Aorta (tissue), 5 donors: ENCODE results near the gene TMC3. TPM values are rescaled to one million over a fixed set of nuclear protein-coding genes. Genes with fewer than 3 reads are reported as not detected.

Experiments used
- ATAC-seq: fragments of 200-7000 bp; cut with Tn5 transposase; one replicate; pipeline ENCODE4 v1.9.1; 2022; ENCODE audit warnings: moderate library complexity; ENCODE audit not compliant: low FRiP score
- DNase-seq, 2 donors: peaks; one replicate each; pipeline ENCODE4 v3.0.0-alpha.2; 2020
- H3K27ac ChIP-seq, 2 donors: one replicate each; pipeline ENCODE4 v1.5.1; 2013; ENCODE audit warnings: low read length in 2 of 2, mild to moderate bottlenecking in 2 of 2, moderate library complexity in 2 of 2, control low read depth in 1 of 2, inconsistent platforms in 1 of 2, low read depth in 1 of 2
- H3K27me3 ChIP-seq, 2 donors: one replicate each; pipeline ENCODE4 v1.6.1; 2013; ENCODE audit warnings: control low read depth in 1 of 2, low read length in 1 of 2, mild to moderate bottlenecking in 1 of 2, moderate library complexity in 1 of 2; ENCODE audit not compliant: insufficient read depth in 2 of 2, control insufficient read depth in 1 of 2
- H3K36me3 ChIP-seq, 2 donors: one replicate each; pipeline ENCODE4 v1.6.1; 2013; ENCODE audit warnings: control low read depth in 1 of 2, low read length in 1 of 2, mild to moderate bottlenecking in 1 of 2; ENCODE audit not compliant: insufficient read depth in 2 of 2, control insufficient read depth in 1 of 2
- H3K4me1 ChIP-seq, 2 donors: one replicate each; pipeline ENCODE4 v1.6.1; 2013; ENCODE audit warnings: low read length in 2 of 2, control low read depth in 1 of 2, mild to moderate bottlenecking in 1 of 2, moderate library complexity in 1 of 2; ENCODE audit not compliant: insufficient read depth in 2 of 2, control insufficient read depth in 1 of 2
- H3K4me3 ChIP-seq, 2 donors: one replicate each; pipeline ENCODE4 v1.5.1; 2013; ENCODE audit warnings: low read length in 2 of 2, control low read depth in 1 of 2, mild to moderate bottlenecking in 1 of 2
- H3K9me3 ChIP-seq: one replicate; pipeline ENCODE4 v1.6.1; 2013; ENCODE audit warnings: mild to moderate bottlenecking, low read length; ENCODE audit not compliant: control insufficient read depth
- WGBS, 2 donors: extraction: QIAGEN DNeasy Blood & Tissue Kit; methylation state at CpG; one replicate each; pipeline ENCODE4 v1.1.7; 2013; 5-methylcytosine and 5-hydroxymethylcytosine counted together
- intact Hi-C, 2 donors: fragments of 100-400 bp; cut with DNase I; formaldehyde crosslinking; loops; one replicate each; pipeline versions ENCODE4 v1.14.2 to v1.15.0; 2022
- polyA plus RNA-seq, 2 donors: library from polyadenylated mRNA; stranded (reverse); fragments of 200-250 nt; gene quantifications; one replicate each; pipeline ENCODE4 v1.2.3, GENCODE V29; 2013
- total RNA-seq, 2 donors: library from RNA; stranded (reverse); fragmentation: NEBNext Ultra II Directional; extraction: Animal tissue kit (Norgen Biotek cat#: 25700); gene quantifications; one replicate each; pipeline ENCODE4 v1.2.1, GENCODE V29; 2021
- donor health status: healthy with polysubstance abuse.
- donor health status: Bipolar disorder and iron deficiency.
- donor health status: DM: no; HTN: no; CAD: no.
- donor health status: DM: no; HTN: no; CAD: no.
- donor health status: DM: yes; HTN: yes; CAD: no.

The TMC3 gene
- total and polyA plus RNA-seq, 4 donors: 0.81 TPM; not detected in 3

DNA sequence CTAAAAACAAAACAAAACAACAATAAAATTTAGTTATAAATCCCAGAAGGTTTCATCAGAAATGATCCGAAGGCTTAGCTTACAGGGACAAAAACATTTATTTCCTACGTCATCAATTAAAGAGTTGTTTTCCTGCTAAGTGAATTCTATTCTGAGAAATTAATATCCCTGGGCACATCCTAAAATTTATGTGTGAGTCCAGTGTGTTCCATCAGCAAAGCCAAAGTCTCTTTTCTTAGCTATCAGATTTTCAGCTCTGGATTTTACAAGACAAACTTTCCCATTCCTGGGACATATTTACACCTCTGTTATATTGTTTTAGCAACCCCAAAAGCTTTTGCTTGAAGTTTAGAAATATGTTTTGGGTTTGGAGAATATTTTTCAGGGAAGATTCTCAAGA is 4.4 kb upstream of the TMC3 start:
- intact Hi-C loops: no loop called here
- Histone ChIP-seq H3K4me3 (no peak overlapping the region), H3K27ac (no peak overlapping the region), H3K9me3 (no peaks in the 10 kb centered on the region), H3K36me3 (no peaks in the 10 kb centered on the region), H3K4me1 (no peaks in the 10 kb centered on the region), H3K27me3 (no peaks in the 10 kb centered on the region)
- no peak for DNase-seq
- WGBS, 2 donors: 87 to 94% methylated on average over 2 of the region's 2 CpGs
- peak; percentile 49 for ATAC-seq

DNA sequence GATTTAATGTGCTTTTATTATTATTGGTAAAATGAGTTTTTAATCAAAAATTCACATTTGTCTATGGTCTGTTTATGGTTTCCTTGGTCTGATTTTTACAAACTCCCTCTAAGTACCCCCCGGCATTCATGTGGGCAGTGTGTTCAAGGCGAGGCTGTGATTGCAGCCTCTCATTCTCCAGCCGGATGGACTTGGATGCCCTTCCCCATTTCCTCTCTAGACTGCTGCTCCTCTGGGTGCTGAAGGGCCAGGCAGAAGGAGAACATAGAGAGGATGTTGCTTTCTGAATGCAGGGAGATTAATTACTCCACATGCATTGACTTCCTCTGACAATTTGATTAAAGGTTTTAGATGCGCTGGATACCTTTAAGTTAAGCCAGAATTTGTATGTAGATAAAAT is 3.9 kb upstream of the TMC3 start:
- H3K27me3 ChIP-seq: no peaks in the 10 kb centered on the region
- H3K9me3 ChIP-seq: no peaks in the 10 kb centered on the region
- no peak overlapping the region for H3K4me3 ChIP-seq
- intact Hi-C loops: no loop called here
- DNase-seq (no peak), ATAC-seq (no peak)
- WGBS, 2 donors: 87 to 88% methylated on average over 4 of the region's 4 CpGs
- H3K36me3 ChIP-seq: no peaks in the 10 kb centered on the region
- H3K27ac ChIP-seq: no peak overlapping the region
- H3K4me1 ChIP-seq: no peaks in the 10 kb centered on the region

DNA sequence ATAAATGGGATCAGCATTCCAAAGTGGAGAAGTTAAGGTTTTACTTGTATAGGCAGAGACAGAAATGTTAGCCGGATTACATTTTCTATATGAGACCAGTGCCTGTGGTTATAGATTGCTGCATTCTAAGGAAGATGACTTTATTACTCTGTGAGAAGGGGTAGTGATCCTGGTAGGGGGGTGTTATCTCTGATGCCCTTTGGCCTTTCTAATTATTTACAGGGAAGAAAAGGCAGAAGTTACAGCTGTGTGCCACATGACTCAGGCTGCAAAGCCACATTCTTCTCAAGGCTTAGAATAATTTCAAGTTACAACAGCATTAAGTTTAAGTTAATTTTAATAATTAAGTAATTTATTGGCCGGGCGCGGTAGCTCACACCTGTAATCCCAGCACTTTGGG is 2.2 kb upstream of the TMC3 start:
- Histone ChIP-seq H3K4me3 (no peak overlapping the region), H3K27me3 (no peaks in the 10 kb centered on the region), H3K27ac (no peak overlapping the region), H3K4me1 (no peaks in the 10 kb centered on the region), H3K9me3 (no peaks in the 10 kb centered on the region), H3K36me3 (no peaks in the 10 kb centered on the region)
- DNase-seq (no peak), ATAC-seq (no peak)
- WGBS, 2 donors: 92 to 100% methylated on average over 4 of the region's 4 CpGs
- intact Hi-C loops: no loop called here

DNA sequence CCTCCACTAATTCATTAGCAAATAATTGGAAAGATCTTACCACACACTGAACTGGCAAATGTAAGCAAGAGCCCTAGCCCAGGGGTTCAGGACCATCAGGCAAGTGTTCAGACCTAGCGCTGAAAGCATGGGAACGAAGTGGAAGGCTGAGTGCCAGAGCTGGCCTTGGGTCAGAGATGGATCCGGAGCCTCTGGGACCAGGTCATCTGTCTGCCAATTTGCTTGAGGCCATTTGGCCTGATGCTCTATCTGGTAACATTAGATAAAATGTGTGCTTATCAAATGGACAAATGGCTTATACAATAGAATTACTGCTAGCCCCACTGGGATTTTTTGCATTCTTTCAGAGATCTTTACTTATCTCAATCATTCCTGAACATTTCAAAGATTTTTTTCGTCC is 1.4 kb upstream of the TMC3 start:
- ATAC-seq (no peak), DNase-seq (no peak)
- H3K27ac ChIP-seq: no peak overlapping the region
- no peaks in the 10 kb centered on the region for H3K4me1 ChIP-seq
- H3K36me3 ChIP-seq: no peaks in the 10 kb centered on the region
- H3K27me3 ChIP-seq: no peaks in the 10 kb centered on the region
- H3K9me3 ChIP-seq: no peaks in the 10 kb centered on the region
- no peak overlapping the region for H3K4me3 ChIP-seq
- intact Hi-C loops: no loop called here
- WGBS, 2 donors: 74 to 75% methylated on average over 4 of the region's 4 CpGs

DNA sequence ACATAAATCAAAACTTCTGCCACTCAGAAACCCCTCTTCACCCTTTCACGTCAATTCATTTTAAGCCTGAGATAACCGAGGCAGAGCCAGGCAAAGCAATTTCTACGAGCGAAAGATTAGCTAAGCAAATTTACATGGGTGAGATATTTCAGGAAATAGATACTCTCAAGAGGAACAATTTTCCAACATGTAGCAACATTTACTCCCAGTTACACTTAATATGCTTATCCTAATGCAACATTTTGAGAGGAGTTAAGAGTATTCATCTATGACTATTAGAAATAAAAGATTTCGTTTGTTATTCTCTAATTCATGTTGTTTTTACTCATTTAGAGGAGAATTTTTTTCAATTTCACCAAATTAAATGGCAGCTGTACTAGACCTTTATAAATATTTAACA is 837 bp downstream of the TMC3 start:
- no peaks in the 10 kb centered on the region for H3K4me1 ChIP-seq
- ATAC-seq (no peak), DNase-seq (no peak)
- no peak overlapping the region for H3K27ac ChIP-seq
- peaks cover 2% of the 10 kb centered on the region for H3K9me3 ChIP-seq
- H3K4me3 ChIP-seq: no peak overlapping the region
- H3K36me3 ChIP-seq: no peaks in the 10 kb centered on the region
- H3K27me3 ChIP-seq: no peaks in the 10 kb centered on the region
- intact Hi-C loops: no loop called here
- 91 to 92% methylated on average over 5 of the region's 5 CpGs for WGBS, 2 donors

DNA sequence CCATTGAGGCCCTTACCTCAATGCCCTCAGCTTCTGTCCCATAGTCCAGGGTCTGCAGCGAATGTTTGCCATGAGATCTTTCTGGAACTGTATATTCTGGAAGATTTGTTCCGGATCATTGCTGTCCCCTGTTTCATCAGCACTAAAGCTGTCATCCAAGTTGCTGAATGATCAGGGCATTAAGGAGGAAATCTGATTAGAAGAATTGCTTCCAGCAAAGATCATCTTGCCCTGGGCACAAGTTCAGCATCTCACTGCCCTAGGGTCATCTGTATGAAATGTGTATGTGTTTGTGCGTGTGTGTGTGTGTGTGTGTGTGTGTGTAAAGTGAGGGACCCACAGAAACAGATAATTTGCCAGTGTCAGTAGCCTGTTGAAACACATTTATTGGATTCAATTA is 1.4 kb downstream of the TMC3 start:
- DNase-seq (no peak), ATAC-seq (no peak)
- H3K4me1 ChIP-seq: no peaks in the 10 kb centered on the region
- no peaks in the 10 kb centered on the region for H3K36me3 ChIP-seq
- H3K4me3 ChIP-seq: no peak overlapping the region
- peaks cover 2% of the 10 kb centered on the region for H3K9me3 ChIP-seq
- no peaks in the 10 kb centered on the region for H3K27me3 ChIP-seq
- 82 to 91% methylated on average over 3 of the region's 3 CpGs for WGBS, 2 donors
- H3K27ac ChIP-seq: no peak overlapping the region
- intact Hi-C loops: no loop called here

DNA sequence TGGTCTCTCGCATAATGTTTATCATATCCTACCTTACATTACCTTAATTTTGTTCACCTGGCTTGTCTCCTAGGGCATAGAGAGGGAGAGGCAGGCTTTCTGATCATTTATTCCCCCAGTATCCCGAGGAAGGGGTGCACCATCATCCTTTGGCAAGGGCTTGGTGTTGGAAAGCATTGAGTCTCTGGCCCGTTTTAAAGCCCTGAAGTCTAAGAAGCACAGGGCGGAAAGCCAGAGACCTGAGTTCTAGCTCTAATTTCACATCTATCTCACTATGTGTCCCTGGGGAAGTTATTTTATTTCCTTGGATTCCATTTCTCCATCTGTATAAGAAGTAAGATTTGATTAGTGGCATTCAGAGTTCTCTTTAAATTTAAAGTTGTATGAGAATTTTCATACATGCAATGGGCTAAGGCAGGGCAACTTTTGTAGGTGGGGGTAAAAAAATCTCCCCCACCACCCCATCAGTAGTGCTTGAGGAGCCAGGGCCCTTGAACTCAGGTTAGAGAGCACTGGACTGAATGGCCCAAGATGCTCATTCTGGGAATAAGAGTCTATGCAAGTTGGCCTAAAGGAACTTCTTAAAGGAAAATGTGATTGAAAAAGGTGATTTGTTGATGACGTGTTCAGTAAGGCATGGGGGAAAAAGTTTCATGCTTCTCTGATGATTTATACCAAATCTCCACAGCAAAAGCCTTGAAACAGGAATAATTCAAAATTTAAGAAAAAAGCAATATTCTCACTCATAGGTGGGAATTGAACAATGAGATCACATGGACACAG is 10.1 kb downstream of the TMC3 start:
- Histone ChIP-seq H3K9me3 (no peaks in the 10 kb centered on the region), H3K27me3 (no peaks in the 10 kb centered on the region), H3K4me1 (no peaks in the 10 kb centered on the region), H3K36me3 (no peaks in the 10 kb centered on the region), H3K4me3 (no peak overlapping the region), H3K27ac (no peak overlapping the region)
- ATAC-seq (peak; percentile 68), DNase-seq (peak in 1 of 2 donors; percentile 52)
- 39 to 48% methylated on average over 5 of the region's 5 CpGs for WGBS, 2 donors
- intact Hi-C loops: no loop called here

DNA sequence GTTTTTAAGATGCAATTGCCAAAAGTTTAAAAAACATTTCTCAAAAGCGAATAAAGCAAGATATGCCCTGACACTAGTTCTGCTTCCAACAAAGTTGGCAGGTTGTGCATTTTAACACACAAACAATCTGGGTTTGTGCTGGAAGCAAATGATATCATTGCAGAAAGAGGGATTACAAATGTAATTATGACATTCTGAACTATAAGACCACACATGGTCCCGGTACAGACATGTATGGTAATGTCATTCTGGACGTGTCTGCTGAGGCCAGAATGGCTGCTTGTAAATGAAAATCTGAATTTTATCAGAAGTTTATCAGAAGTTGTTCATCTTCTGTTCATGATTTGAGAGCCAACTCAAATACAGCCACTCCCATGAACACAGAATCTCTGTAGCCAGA is 10.7 kb downstream of the TMC3 start:
- H3K27ac ChIP-seq: no peak overlapping the region
- 20 to 31% methylated on average over 3 of the region's 3 CpGs for WGBS, 2 donors
- no peaks in the 10 kb centered on the region for H3K36me3 ChIP-seq
- no peaks in the 10 kb centered on the region for H3K9me3 ChIP-seq
- peak; percentile 82 for ATAC-seq
- H3K27me3 ChIP-seq: no peaks in the 10 kb centered on the region
- H3K4me3 ChIP-seq: no peak overlapping the region
- no peak for DNase-seq
- H3K4me1 ChIP-seq: no peaks in the 10 kb centered on the region
- intact Hi-C loops: no loop called here

DNA sequence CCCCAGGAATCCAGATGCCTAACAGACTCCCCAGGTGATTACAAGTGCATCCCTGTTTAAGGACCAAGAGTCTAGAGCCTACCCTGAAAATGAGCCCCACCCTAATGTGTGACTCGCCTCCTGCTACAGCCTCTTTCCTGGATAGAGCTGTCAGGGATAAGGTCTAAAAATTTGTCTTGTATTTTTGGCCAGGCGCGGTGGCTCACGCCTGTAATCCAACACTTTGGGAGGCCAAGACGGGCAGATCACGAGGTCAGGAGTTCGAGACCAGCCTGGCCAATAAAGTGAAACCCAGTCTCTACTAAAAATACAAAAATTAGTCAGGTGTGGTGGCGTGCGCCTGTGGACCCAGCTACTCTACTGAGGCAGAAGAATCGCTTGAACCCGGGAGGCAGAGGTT is 11.2 kb downstream of the TMC3 start:
- no peak overlapping the region for H3K4me3 ChIP-seq
- no peaks in the 10 kb centered on the region for H3K9me3 ChIP-seq
- peak; percentile 27 for ATAC-seq
- no peaks in the 10 kb centered on the region for H3K36me3 ChIP-seq
- H3K27ac ChIP-seq: no peak overlapping the region
- intact Hi-C loops: no loop called here
- no peaks in the 10 kb centered on the region for H3K27me3 ChIP-seq
- no peak for DNase-seq
- H3K4me1 ChIP-seq: no peaks in the 10 kb centered on the region
- 87 to 89% methylated on average over 11 of the region's 11 CpGs for WGBS, 2 donors
